ENCODE measurements around the gene TTLL11.

The TTLL11 gene

GRCh38 chr9:121809356-121810050 is 283.6 kb downstream of the TTLL11 start:
- TF ChIP-seq, protein P1, sequence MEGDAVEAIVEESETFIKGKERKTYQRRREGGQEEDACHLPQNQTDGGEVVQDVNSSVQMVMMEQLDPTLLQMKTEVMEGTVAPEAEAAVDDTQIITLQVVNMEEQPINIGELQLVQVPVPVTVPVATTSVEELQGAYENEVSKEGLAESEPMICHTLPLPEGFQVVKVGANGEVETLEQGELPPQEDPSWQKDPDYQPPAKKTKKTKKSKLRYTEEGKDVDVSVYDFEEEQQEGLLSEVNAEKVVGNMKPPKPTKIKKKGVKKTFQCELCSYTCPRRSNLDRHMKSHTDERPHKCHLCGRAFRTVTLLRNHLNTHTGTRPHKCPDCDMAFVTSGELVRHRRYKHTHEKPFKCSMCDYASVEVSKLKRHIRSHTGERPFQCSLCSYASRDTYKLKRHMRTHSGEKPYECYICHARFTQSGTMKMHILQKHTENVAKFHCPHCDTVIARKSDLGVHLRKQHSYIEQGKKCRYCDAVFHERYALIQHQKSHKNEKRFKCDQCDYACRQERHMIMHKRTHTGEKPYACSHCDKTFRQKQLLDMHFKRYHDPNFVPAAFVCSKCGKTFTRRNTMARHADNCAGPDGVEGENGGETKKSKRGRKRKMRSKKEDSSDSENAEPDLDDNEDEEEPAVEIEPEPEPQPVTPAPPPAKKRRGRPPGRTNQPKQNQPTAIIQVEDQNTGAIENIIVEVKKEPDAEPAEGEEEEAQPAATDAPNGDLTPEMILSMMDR (conservative IDR thresholded peaks at IDR 0.05; ENCODE audit: control insufficient read depth, insufficient read depth, low read depth, low read length) = no peak
- DNase-seq (ENCODE audit: low read depth) = no peak
- no peak overlapping the region for H3K4me3 ChIP-seq (ENCODE audit: control insufficient read depth, low read depth, low read length)

- no peak for DNase-seq (ENCODE audit: low read depth)
- TF ChIP-seq, protein P1 (conservative IDR thresholded peaks at IDR 0.05; ENCODE audit: control insufficient read depth, insufficient read depth, low read depth, low read length) = no peak
- no peak overlapping the region for H3K4me3 ChIP-seq (ENCODE audit: control insufficient read depth, low read depth, low read length)
Observed at GRCh38 chr9:121808781-121809180, 284.3 kb downstream of the TTLL11 start.

- H3K4me3 ChIP-seq (ENCODE audit: control insufficient read depth, low read depth, low read length) = no peak overlapping the region
- TF ChIP-seq, protein P1 (conservative IDR thresholded peaks at IDR 0.05; ENCODE audit: control insufficient read depth, insufficient read depth, low read depth, low read length) = no peak
- no peak for DNase-seq (ENCODE audit: low read depth)
Observed at GRCh38 chr9:121807823-121808278, 285.3 kb downstream of the TTLL11 start.

DNA sequence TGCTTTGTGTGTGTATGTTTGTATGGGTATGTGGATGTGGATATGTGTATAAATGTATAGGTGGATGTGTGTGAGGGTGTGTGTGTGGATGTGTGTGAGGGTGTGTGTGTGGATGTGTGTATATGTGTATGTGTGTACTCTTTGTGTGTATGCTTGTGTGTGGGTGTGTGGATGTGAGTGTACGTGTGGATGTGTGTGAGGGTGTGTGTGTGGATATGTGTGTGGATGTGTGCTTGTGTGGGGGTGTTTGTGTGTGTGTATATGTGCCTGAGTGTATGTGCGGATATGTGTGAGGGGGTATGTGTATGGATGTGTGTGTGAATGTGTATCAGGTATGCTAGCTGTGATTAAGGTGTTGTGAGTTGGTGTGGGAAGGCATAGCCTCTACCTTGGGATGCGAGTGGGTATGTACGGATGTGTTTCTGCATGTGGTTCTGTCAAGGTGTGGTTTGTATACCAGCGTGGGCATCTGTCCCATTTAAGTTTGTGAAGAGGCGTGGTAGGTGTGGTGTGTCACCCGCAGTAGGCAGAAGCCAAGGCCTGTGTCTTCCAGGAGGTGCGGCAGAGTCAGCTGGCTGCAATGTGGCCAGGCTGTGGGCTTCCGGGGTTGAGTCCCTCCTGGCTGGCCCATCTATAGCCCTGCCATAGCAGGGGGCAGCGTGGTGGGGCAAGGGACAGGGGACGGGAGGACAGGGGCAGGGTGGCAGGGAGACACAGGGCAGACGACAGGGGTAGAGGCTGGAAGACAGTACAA is 285.9 kb downstream of the TTLL11 start:
- TF ChIP-seq, protein P1 (conservative IDR thresholded peaks at IDR 0.05; ENCODE audit: control insufficient read depth, insufficient read depth, low read depth, low read length) = no peak
- DNase-seq (ENCODE audit: low read depth) = no peak
- H3K4me3 ChIP-seq (ENCODE audit: control insufficient read depth, low read depth, low read length) = no peak overlapping the region

GRCh38 chr9:121802753-121803152 is 290.4 kb downstream of the TTLL11 start:
- no peak overlapping the region for H3K4me3 ChIP-seq (ENCODE audit: control insufficient read depth, low read depth, low read length)
- no peak for DNase-seq (ENCODE audit: low read depth)
- TF ChIP-seq, protein P1 (conservative IDR thresholded peaks at IDR 0.05; ENCODE audit: control insufficient read depth, insufficient read depth, low read depth, low read length) = no peak

- no peak overlapping the region for H3K4me3 ChIP-seq (ENCODE audit: control insufficient read depth, low read depth, low read length)
- no peak for DNase-seq (ENCODE audit: low read depth)
- TF ChIP-seq, protein P1 (conservative IDR thresholded peaks at IDR 0.05; ENCODE audit: control insufficient read depth, insufficient read depth, low read depth, low read length) = no peak
Observed at GRCh38 chr9:121801579-121801978, 291.5 kb downstream of the TTLL11 start.

Data from fibroblast of mammary gland (primary cell).